Liver (tissue), 9 donors: ENCODE measurements around the gene SNX5. TPM values are rescaled to one million over a fixed set of nuclear protein-coding genes. Genes with fewer than 3 reads are reported as not detected.

Source experiments
- DNase-seq: peaks from one replicate; pipeline ENCODE4 v3.0.0-alpha.2; 2017; ENCODE audit warnings: low spot score
- H3K27ac ChIP-seq, 2 donors: one replicate each; pipeline ENCODE4 v1.7.0; 2013; ENCODE audit warnings: inconsistent platforms in 2 of 2, low read length in 2 of 2, control low read depth in 1 of 2, low read depth in 1 of 2, mild to moderate bottlenecking in 1 of 2
- H3K27me3 ChIP-seq, 4 donors: one replicate each; pipeline versions ENCODE4 v1.6.1 to v1.7.0; 2013; ENCODE audit warnings: low read length in 3 of 4, inconsistent platforms in 1 of 4, mild to moderate bottlenecking in 1 of 4, moderate library complexity in 1 of 4; ENCODE audit not compliant: control insufficient read depth in 4 of 4, insufficient read depth in 4 of 4
- H3K36me3 ChIP-seq, 4 donors: one replicate each; pipeline versions ENCODE4 v1.6.1 to v1.7.0; 2013; ENCODE audit warnings: low read length in 3 of 4, mild to moderate bottlenecking in 3 of 4, low read depth in 1 of 4, moderate library complexity in 1 of 4; ENCODE audit not compliant: control insufficient read depth in 4 of 4, insufficient read depth in 3 of 4
- H3K4me1 ChIP-seq, 4 donors: one replicate each; pipeline versions ENCODE4 v1.6.1 to v1.7.0; 2013; ENCODE audit warnings: low read length in 3 of 4, mild to moderate bottlenecking in 3 of 4, moderate library complexity in 1 of 4; ENCODE audit not compliant: control insufficient read depth in 4 of 4, insufficient read depth in 4 of 4
- H3K4me3 ChIP-seq, 3 donors: one replicate each; pipeline versions ENCODE4 v1.6.1 to v1.7.0; 2013; ENCODE audit warnings: low read length in 3 of 3, control low read depth in 1 of 3, low read depth in 1 of 3, mild to moderate bottlenecking in 1 of 3
- H3K9ac ChIP-seq, 2 donors: one replicate each; pipeline ENCODE4 v1.7.0; 2013; ENCODE audit warnings: low read length in 2 of 2, mild to moderate bottlenecking in 2 of 2, moderate library complexity in 2 of 2, control low read depth in 1 of 2, low read depth in 1 of 2
- H3K9me3 ChIP-seq, 4 donors: one replicate each; pipeline versions ENCODE4 v1.6.1 to v1.7.0; 2013; ENCODE audit warnings: low read length in 3 of 4; ENCODE audit not compliant: control insufficient read depth in 4 of 4
- EGR1 ChIP-seq, 2 donors: IDR thresholded peaks; 2 replicates each; pipeline ENCODE4 v1.6.1; 2016 to 2018; ENCODE audit warnings: antibody characterized with exemption in 2 of 2, low read depth in 2 of 2
- FOXA2 ChIP-seq: IDR thresholded peaks from 2 replicates; pipeline ENCODE4 v1.6.1; 2016; ENCODE audit warnings: antibody characterized with exemption
- JUND ChIP-seq, 2 donors: IDR thresholded peaks; 2 replicates each; pipeline ENCODE4 v1.6.1; 2016; ENCODE audit warnings: antibody characterized with exemption in 2 of 2
- REST ChIP-seq: IDR thresholded peaks from 2 replicates; pipeline ENCODE4 v1.6.1; 2016; ENCODE audit warnings: antibody characterized with exemption, mild to moderate bottlenecking
- RXRA ChIP-seq, 2 donors: IDR thresholded peaks; 2 replicates each; pipeline ENCODE4 v1.6.1; 2017 to 2018; ENCODE audit warnings: antibody characterized with exemption in 2 of 2, mild to moderate bottlenecking in 1 of 2
- TAF1 ChIP-seq: conservative IDR thresholded peaks from 2 replicates; pipeline ENCODE4 v1.6.1; 2016; ENCODE audit warnings: antibody characterized with exemption, mild to moderate bottlenecking
- ZBTB33 ChIP-seq: IDR thresholded peaks from 2 replicates; pipeline ENCODE4 v1.6.1; 2016; ENCODE audit warnings: antibody characterized with exemption
- WGBS: extraction: QIAGEN DNeasy Blood & Tissue Kit; methylation state at CpG from one replicate; pipeline ENCODE4 v1.1.7; 2013; 5-methylcytosine and 5-hydroxymethylcytosine counted together
- polyA plus RNA-seq, 2 donors: library from polyadenylated mRNA; stranded (reverse) in 1 of 2; unstranded in 1 of 2; fragments of 200-250 nt in 1 of 2; fragments of >200 nt in 1 of 2; fragmentation: Nextera tagmentation in 1 of 2; extraction: Ambion mirVana in 1 of 2; gene quantifications; one replicate each; pipeline versions ENCODE4 v1.2.1 to v1.2.3, GENCODE V29; 2013 to 2015
- total RNA-seq, 2 donors: library from RNA; depleted of rRNA; stranded (reverse); fragments of >200 nt; gene quantifications; one replicate each; pipeline ENCODE4 v1.2.3, GENCODE V29; 2014
- TF ChIP-seq, protein P1 (sequence below): IDR thresholded peaks from 2 replicates; pipeline ENCODE4 v1.6.1; 2016; ENCODE audit warnings: antibody characterized with exemption
- donor health status: healthy.
- donor health status: healthy.
- donor health status: healthy.
- donor health status: healthy.
- donor health status: healthy.

Gene SNX5
- total and polyA plus RNA-seq, 4 donors = 32.8 to 77.8 (median 46.2) TPM

- TF ChIP-seq, protein P1, sequence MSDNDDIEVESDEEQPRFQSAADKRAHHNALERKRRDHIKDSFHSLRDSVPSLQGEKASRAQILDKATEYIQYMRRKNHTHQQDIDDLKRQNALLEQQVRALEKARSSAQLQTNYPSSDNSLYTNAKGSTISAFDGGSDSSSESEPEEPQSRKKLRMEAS = no peak
- TF ChIP-seq TAF1 = no peak
- TF ChIP-seq RXRA (IDR thresholded peaks at IDR 0.05) = no peak
Measured at GRCh38 chr20:17943343-17943742, 25.3 kb downstream of the SNX5 start (continued).

- Histone ChIP-seq H3K27me3 (no peaks in the 10 kb centered on the region), H3K36me3 (peaks cover 3 to 45% (median 34%) of the 10 kb centered on the region in 4 donors)
Measured at GRCh38 chr20:17941826-17942196, 26.8 kb downstream of the SNX5 start.

DNA sequence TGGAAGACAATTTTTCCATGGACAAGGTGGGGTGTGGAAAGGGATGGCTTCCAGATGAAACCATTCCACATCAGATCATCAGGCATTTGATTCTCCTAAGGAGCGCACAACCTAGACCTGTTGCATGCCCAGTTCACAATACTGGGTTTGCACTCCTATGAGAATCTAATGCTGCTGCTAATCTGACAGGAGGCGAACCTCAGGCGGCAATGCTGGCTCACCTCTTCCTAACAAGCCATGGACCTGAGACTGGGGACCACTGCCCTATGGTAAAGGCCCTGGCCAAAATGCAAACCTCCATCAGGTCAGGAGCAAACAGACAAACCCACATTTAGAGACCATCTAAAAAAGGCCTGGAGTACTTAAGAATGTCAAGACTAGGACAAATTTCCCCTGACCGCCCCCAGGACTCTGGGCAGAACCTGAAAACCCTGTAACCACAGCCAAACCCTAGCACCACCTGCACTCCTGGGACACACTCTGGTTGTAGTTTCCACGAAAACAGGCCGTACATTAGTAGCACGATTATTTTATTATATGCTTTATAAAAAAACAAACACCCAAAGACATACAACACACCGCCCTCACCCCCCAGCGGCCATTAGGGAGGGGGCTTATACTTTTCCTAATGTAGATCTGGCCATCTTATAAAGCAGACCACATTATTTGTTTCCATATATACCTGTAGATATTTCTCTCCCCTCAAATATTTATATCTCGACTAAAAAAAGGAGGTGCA is 27.3 kb downstream of the SNX5 start:
- no peak for DNase-seq
- WGBS = 93% methylated on average over 10 of the region's 10 CpGs
- Histone ChIP-seq H3K4me3 (no peak overlapping the region), H3K27me3 (no peaks in the 10 kb centered on the region), H3K9me3 (no peaks in the 10 kb centered on the region), H3K9ac (no peak overlapping the region), H3K4me1 (peaks cover 0 to 17% (median 3%) of the 10 kb centered on the region in 4 donors), H3K36me3 (peaks cover 3 to 40% (median 30%) of the 10 kb centered on the region in 4 donors), H3K27ac (no peak overlapping the region)
- TF ChIP-seq RXRA (IDR thresholded peaks at IDR 0.05) (no peak), ZBTB33 (no peak), FOXA2 (no peak)
- TF ChIP-seq, protein P1 = no peak

More at GRCh38 chr20:17941826-17942196, 26.8 kb downstream of the SNX5 start:
- DNase-seq = no peak
- 89% methylated on average over 3 of the region's 3 CpGs for WGBS
- peaks cover 0 to 17% (median 3%) of the 10 kb centered on the region in 4 donors for H3K4me1 ChIP-seq
- TF ChIP-seq JUND (IDR thresholded peaks at IDR 0.05) (no peak), TAF1 (no peak)
- H3K27ac ChIP-seq = no peak overlapping the region
- no peaks in the 10 kb centered on the region for H3K9me3 ChIP-seq
- no peak overlapping the region for H3K4me3 ChIP-seq
- H3K9ac ChIP-seq = no peak overlapping the region

DNA sequence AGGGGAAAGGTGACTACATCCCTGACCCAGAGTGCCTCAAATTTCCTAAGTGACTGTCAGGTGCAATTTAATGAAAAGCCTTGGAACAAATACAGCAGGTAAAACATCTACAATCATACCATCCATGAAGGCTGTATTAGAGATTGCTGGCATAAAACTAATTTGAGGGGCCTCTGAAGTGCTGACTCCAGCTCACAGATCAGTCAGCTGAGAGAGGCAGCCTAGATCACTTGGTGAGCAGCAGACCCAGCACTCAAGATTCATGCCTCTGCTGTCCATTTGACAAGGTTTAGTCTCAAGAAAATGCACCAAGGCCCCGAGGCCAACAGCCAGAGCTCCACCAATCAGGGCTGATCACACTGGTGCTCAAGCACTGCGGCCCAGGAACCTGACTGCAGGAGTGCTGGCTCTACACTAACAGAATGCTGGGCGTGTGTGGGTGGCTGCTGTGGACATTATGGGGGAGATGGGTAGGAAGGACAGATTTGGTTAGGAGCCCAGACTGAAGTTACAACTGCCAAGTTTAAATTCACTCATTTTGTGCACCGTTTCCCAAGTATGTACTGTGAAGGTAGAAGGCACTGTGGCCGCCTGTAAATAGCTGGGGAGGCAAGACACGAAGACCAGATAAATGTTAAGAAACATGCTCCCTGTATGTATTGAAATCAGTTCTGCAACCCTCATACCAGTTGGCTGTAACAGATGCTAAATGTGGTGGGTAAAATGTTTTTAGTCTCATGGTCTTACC is 28.2 kb downstream of the SNX5 start:
- no peak overlapping the region for H3K9ac ChIP-seq
- no peak overlapping the region for H3K4me3 ChIP-seq
- H3K27ac ChIP-seq = no peak overlapping the region
- peak in 1 of 2 donors; percentile 41 for TF ChIP-seq EGR1 (IDR thresholded peaks at IDR 0.05; ENCODE audit: low read depth in 2 of 2)
- no peak for TF ChIP-seq REST
- no peaks in the 10 kb centered on the region for H3K9me3 ChIP-seq
- peaks cover 0 to 17% (median 3%) of the 10 kb centered on the region in 4 donors for H3K4me1 ChIP-seq
- 52% methylated on average over 6 of the region's 6 CpGs for WGBS
- no peaks in the 10 kb centered on the region for H3K27me3 ChIP-seq
- DNase-seq = no peak
- peaks cover 0 to 31% (median 21%) of the 10 kb centered on the region in 4 donors for H3K36me3 ChIP-seq
